AG04450 (cell line): Measurements from ENCODE around the gene PPM1L. TPM values are rescaled to one million over a fixed set of nuclear protein-coding genes. Genes with fewer than 3 reads are reported as not detected.

Experiments used
- CTCF ChIA-PET: fragments of 300-600, 350-600 bp; formaldehyde crosslinking; extraction: SDS; loops from one replicate; lab custom pipeline; 2022; ENCODE audit warnings: antibody characterized with exemption, inconsistent platforms; lab: Charles Lee
- POLR2A ChIA-PET: fragments of 350-600 bp; formaldehyde crosslinking; extraction: SDS; loops from one replicate; lab custom pipeline; 2021; ENCODE audit warnings: antibody characterized with exemption, inconsistent platforms; lab: Yijun Ruan, JAX
- DNase-seq: peaks from one replicate; pipeline ENCODE4 v3.0.0-alpha.2; 2011; ENCODE audit warnings: low read depth, low spot score
- H3K27ac ChIP-seq: one replicate; pipeline ENCODE4 v1.5.1; 2012; ENCODE audit warnings: low read depth, low read length, control low read depth
- H3K27me3 ChIP-seq: one replicate; pipeline ENCODE4 v1.6.0; 2012; ENCODE audit warnings: low read length; ENCODE audit not compliant: control insufficient read depth, insufficient read depth
- H3K4me3 ChIP-seq: 2 replicates; pipeline ENCODE4 v1.5.1; 2011; ENCODE audit warnings: mild to moderate bottlenecking, low read depth, low read length, control low read depth
- H3K9me3 ChIP-seq: 2 replicates; pipeline ENCODE4 v1.5.1; 2012; ENCODE audit warnings: low read length; ENCODE audit not compliant: control insufficient read depth, insufficient read depth
- CTCF ChIP-seq: IDR thresholded peaks from 2 replicates; pipeline ENCODE4 v1.5.1; 2011; ENCODE audit warnings: low read depth, low read length, control low read depth, inconsistent platforms
- polyA plus RNA-seq: library from polyadenylated mRNA; depleted of rRNA; stranded (reverse); fragments of >200 nt; gene quantifications from 2 replicates; pipeline ENCODE4 v1.2.3, GENCODE V29; 2011

PPM1L gene
- polyA plus RNA-seq, 1 experiment: 0.33 TPM

- H3K4me3 ChIP-seq: no peak overlapping the region
- POLR2A ChIA-PET: no interaction called here
- no peaks in the 10 kb centered on the region for H3K9me3 ChIP-seq
- H3K27ac ChIP-seq: no peak overlapping the region
- no peaks in the 10 kb centered on the region for H3K27me3 ChIP-seq
- no peak for DNase-seq
- CTCF ChIA-PET: no interaction called here
- no peak for TF ChIP-seq CTCF
These were observed 24.2 kb downstream of the PPM1L start for GRCh38 chr3:160780245-160780644.

DNA sequence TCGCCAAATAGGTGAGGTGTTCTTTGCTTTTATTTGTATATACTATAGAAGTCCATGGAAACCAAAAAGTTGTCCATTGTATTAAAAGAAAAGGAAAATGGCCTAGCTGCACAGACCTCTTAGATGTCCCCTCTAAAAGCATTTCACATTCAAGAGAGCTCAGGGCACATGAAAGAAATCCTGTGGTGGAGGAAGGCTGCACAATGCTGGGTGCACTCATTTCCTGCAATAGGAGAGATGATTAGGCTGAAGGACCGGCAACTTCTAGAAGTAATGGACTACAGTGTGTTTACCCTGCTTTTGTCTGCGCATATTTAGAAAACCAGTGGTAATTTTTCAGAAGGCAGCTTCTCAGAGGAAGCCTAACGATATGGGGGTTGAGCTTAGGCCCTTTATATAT is 25.4 kb downstream of the PPM1L start:
- no peak for DNase-seq
- Histone ChIP-seq H3K9me3 (no peaks in the 10 kb centered on the region), H3K27me3 (no peaks in the 10 kb centered on the region), H3K4me3 (no peak overlapping the region), H3K27ac (no peak overlapping the region)
- no peak for TF ChIP-seq CTCF
- POLR2A ChIA-PET: no interaction called here
- CTCF ChIA-PET: no interaction called here

DNA sequence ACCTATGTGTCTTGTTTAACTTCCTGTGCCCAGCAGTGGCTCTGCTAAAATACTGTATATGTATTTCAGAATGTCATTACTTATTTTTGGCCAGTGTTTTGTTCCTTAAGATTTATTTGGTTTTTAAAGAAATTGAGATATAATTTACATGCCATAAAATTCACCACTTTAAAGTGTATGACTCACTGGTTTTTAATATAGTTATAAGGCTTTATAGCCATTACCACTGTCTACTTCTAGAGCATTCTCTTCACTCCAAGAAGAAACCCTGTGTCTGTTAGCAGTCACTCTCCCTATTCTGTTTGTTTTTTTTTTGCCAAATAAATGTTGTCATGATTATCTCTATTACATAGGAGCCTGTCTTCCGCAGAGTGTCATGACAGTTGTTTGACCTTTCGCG is 25.8 kb downstream of the PPM1L start:
- no peak for TF ChIP-seq CTCF
- no peak for DNase-seq
- CTCF ChIA-PET: no interaction called here
- no peaks in the 10 kb centered on the region for H3K27me3 ChIP-seq
- H3K27ac ChIP-seq: no peak overlapping the region
- no peak overlapping the region for H3K4me3 ChIP-seq
- POLR2A ChIA-PET: no interaction called here
- no peaks in the 10 kb centered on the region for H3K9me3 ChIP-seq

DNA sequence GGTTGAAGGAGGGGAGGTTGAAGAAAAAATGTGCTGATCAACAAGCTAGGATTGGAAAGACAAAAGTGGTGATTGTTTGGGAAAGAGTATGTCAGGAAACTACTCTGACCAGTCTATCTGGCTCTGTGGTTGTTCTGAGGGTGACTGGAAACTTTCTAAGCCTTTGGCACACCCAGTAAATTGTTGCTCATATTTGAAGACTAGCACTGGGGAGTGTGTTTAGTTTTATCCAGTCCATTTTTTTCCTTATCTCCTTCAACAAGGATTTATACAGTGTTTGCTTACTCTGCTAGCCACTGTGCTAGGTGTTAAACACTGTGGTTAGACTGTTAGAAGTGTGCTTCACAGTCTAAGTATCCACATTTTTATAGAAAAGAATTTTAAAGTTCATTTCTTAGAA is 28.8 kb downstream of the PPM1L start:
- Histone ChIP-seq H3K27ac (no peak overlapping the region), H3K9me3 (no peaks in the 10 kb centered on the region), H3K4me3 (no peak overlapping the region), H3K27me3 (no peaks in the 10 kb centered on the region)
- no peak for TF ChIP-seq CTCF
- CTCF ChIA-PET: no interaction called here
- DNase-seq: no peak
- POLR2A ChIA-PET: no interaction called here

DNA sequence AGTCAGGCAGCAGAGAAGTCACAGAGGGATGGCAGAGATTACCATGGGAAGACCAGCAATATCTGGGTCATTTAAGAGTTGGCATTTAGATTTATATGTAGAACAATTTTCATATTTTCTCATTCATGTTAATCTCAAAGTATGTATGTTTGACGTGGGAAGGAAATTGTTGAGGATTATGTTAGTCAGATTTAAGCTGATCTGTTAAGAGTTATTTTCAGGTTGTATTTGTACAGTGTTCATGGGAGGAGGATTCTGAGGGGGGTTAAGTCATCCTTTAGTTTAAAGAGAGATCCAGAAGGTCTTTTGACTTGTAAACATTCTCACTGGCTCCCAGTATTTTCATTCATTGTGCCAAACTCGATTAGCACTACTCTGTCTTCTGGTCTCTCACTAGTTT is 34.7 kb downstream of the PPM1L start:
- Histone ChIP-seq H3K27ac (no peak overlapping the region), H3K9me3 (no peaks in the 10 kb centered on the region), H3K4me3 (no peak overlapping the region), H3K27me3 (no peaks in the 10 kb centered on the region)
- DNase-seq: no peak
- ChIA-PET POLR2A (no interaction called here), CTCF (no interaction called here)
- no peak for TF ChIP-seq CTCF
